GM12878 (cell line): ENCODE measurements around the gene ARL6IP5. TPM values are rescaled to one million over a fixed set of nuclear protein-coding genes. Genes with fewer than 3 reads are reported as not detected.

Experiments used
- ATAC-seq: fragments of 200-7000 bp; cut with Tn5 transposase; 3 replicates; pipeline ENCODE4 v1.9.1; 2020; ENCODE audit warnings: mild to moderate bottlenecking, moderate library complexity
- BruUV-seq: library from RNA; stranded (reverse); fragments of 400-500 nt; replicated peaks from 2 replicates; lab custom pipeline; 2021; lab: Mats Ljungman, UMichigan
- CTCF ChIA-PET: fragments of 300-600 bp; sonication (Branson Sonifier 250); formaldehyde crosslinking; extraction: SDS; loops from one replicate; lab custom pipeline; 2021; ENCODE audit warnings: inconsistent platforms; lab: Yijun Ruan, JAX
- POLR2A ChIA-PET: fragments of 350-600 bp; formaldehyde crosslinking; extraction: SDS; loops from one replicate; lab custom pipeline; 2021; ENCODE audit warnings: inconsistent platforms; lab: Charles Lee
- RAD21 ChIA-PET: fragments of 300-600 bp; sonication (Branson Sonifier 250); formaldehyde crosslinking; loops from one replicate; lab custom pipeline; 2023; ENCODE audit warnings: antibody characterized with exemption; ENCODE audit not compliant: unreplicated experiment; lab: Charles Lee
- SMC1A ChIA-PET: fragments of 300-600 bp; sonication (Branson Sonifier 250); formaldehyde crosslinking; loops from one replicate; lab custom pipeline; 2023; ENCODE audit not compliant: unreplicated experiment, uncharacterized antibody; lab: Charles Lee
- DNase-seq: peaks from one replicate; pipeline ENCODE4 v3.0.0-alpha.2; 2011; ENCODE audit warnings: low read depth, low spot score
- FAIRE-seq: peaks from 3 replicates; lab custom pipeline; 2011; peaks lifted over from hg19 to GRCh38; lab: Jason Lieb, UNC
- H2AFZ ChIP-seq: 2 replicates; pipeline ENCODE4 v1.6.0; 2011; ENCODE audit warnings: low read depth, low read length, control low read depth; ENCODE audit not compliant: control insufficient read depth
- H3K27ac ChIP-seq: 2 replicates; pipeline ENCODE4 v1.5.1; 2011; ENCODE audit warnings: control low read depth; ENCODE audit not compliant: control insufficient read depth, insufficient read depth
- H3K27me3 ChIP-seq, 2 experiments: replicated peaks in 1 of 2; 2 replicates each; pipeline versions ENCODE4 v1.6.0 to v1.6.1; 2011; ENCODE audit warnings: low read length in 1 of 2; ENCODE audit not compliant: control insufficient read depth in 2 of 2, insufficient read depth in 2 of 2
- H3K36me3 ChIP-seq, 2 experiments: 2 replicates each; pipeline ENCODE4 v1.5.1; 2011; ENCODE audit warnings: low read length in 1 of 2; ENCODE audit not compliant: control insufficient read depth in 2 of 2, insufficient read depth in 2 of 2
- H3K4me1 ChIP-seq: 2 replicates; pipeline ENCODE4 v1.6.1; 2011; ENCODE audit warnings: mild to moderate bottlenecking, low read length, moderate library complexity, mixed read lengths; ENCODE audit not compliant: control insufficient read depth, insufficient read depth
- H3K4me2 ChIP-seq: 2 replicates; pipeline ENCODE4 v1.6.0; 2011; ENCODE audit warnings: control low read depth; ENCODE audit not compliant: control insufficient read depth, insufficient read depth
- H3K4me3 ChIP-seq: fragments of 200-600 bp; sonication (generic); 2 replicates; pipeline ENCODE4 v1.5.1; 2016
- H3K79me2 ChIP-seq: 2 replicates; pipeline ENCODE4 v1.6.0; 2011; ENCODE audit warnings: low read length; ENCODE audit not compliant: control insufficient read depth, insufficient read depth
- H3K9ac ChIP-seq: 2 replicates; pipeline ENCODE4 v1.8.0; 2011; ENCODE audit warnings: low read length, control low read depth, mixed read lengths; ENCODE audit not compliant: control insufficient read depth, insufficient read depth
- H3K9me3 ChIP-seq: replicated peaks from 3 replicates; pipeline ENCODE4 v1.5.1; 2011; ENCODE audit warnings: mild to moderate bottlenecking, low read length; ENCODE audit not compliant: control insufficient read depth, insufficient read depth
- H4K20me1 ChIP-seq: 2 replicates; pipeline ENCODE4 v1.6.0; 2011; ENCODE audit not compliant: control insufficient read depth, insufficient read depth
- CBX3 ChIP-seq: fragments of 200-600 bp; sonication (generic); IDR thresholded peaks from 2 replicates; pipeline ENCODE4 v1.6.1; 2016; ENCODE audit warnings: low read depth, borderline replicate concordance
- CHD1 ChIP-seq: IDR thresholded peaks from 2 replicates; pipeline ENCODE4 v1.6.1; 2012; ENCODE audit warnings: low read depth, low read length, improper control_type of control experiment
- ESRRA ChIP-seq: IDR thresholded peaks from 2 replicates; pipeline ENCODE4 v1.6.1; 2012; ENCODE audit warnings: mild to moderate bottlenecking, low read length, improper control_type of control experiment
- MAX ChIP-seq: IDR thresholded peaks from 2 replicates; pipeline ENCODE4 v1.6.1; 2012; ENCODE audit warnings: low read depth, low read length, improper control_type of control experiment
- PML ChIP-seq: IDR thresholded peaks from 2 replicates; pipeline ENCODE4 v1.6.1; 2012; ENCODE audit warnings: low read length, inconsistent platforms
- POLR2AphosphoS5 ChIP-seq: IDR thresholded peaks from 2 replicates; pipeline ENCODE4 v1.6.1; 2011; ENCODE audit warnings: mild to moderate bottlenecking, low read length, inconsistent platforms
- RAD51 ChIP-seq: fragments of 450-650 bp; IDR thresholded peaks from 2 replicates; pipeline ENCODE4 v1.6.1; 2016; ENCODE audit warnings: moderate library complexity, mild to moderate bottlenecking, inconsistent platforms
- RUNX3 ChIP-seq: IDR thresholded peaks from 2 replicates; pipeline ENCODE4 v1.6.1; 2012; ENCODE audit warnings: low read length, inconsistent platforms
- SMAD1 ChIP-seq: fragments of 450-650 bp; IDR thresholded peaks from 2 replicates; pipeline ENCODE4 v1.6.1; 2018; ENCODE audit warnings: mild to moderate bottlenecking, low read depth; ENCODE audit not compliant: partially characterized antibody
- SMAD5 ChIP-seq: IDR thresholded peaks from 2 replicates; pipeline ENCODE4 v1.6.1; 2016; ENCODE audit warnings: antibody characterized with exemption, low read depth
- SP1 ChIP-seq: IDR thresholded peaks from one replicate; pipeline ENCODE4 v1.6.1; 2011; ENCODE audit warnings: low read depth, low read length
- STAT3 ChIP-seq: IDR thresholded peaks from 2 replicates; pipeline ENCODE4 v1.6.1; 2011; ENCODE audit warnings: low read depth, low read length, improper control_type of control experiment
- TCF12 ChIP-seq: IDR thresholded peaks from 2 replicates; pipeline ENCODE4 v1.6.1; 2011; ENCODE audit warnings: low read depth, mild to moderate bottlenecking, low read length
- WGBS: methylation state at CpG from one replicate; pipeline ENCODE4 v1.1.6; 2016; ENCODE audit warnings: low lambda C conversion rate; ENCODE audit not compliant: insufficient replicate concordance, insufficient coverage; ENCODE audit errors: missing lambda C conversion rate; 5-methylcytosine and 5-hydroxymethylcytosine counted together
- in situ Hi-C: fragments of 300-500 bp; cut with MboI; formaldehyde crosslinking; loops from 9 replicates; pipeline ENCODE4 v1.14.3; 2018; ENCODE audit warnings: mixed read lengths
- intact Hi-C: fragments of 100-400 bp; cut with micrococcal nuclease; formaldehyde crosslinking; loops from one replicate; pipeline ENCODE4 v1.14.2; 2022; ENCODE audit not compliant: unreplicated experiment
- polyA plus RNA-seq, 11 experiments: library from polyadenylated mRNA; depleted of rRNA in 4 of 11; unstranded in 6 of 11; stranded (reverse) in 5 of 11; fragments of >200 nt; fragmentation: Nextera tagmentation in 4 of 11; fragmentation: Illumina TruSeq in 1 of 11; extraction: Ambion mirVana in 4 of 11; extraction: Trizol in 1 of 11; gene quantifications; 1 replicate in 1 of 11; 2 replicates in 10 of 11; pipeline versions ENCODE4 v1.2.1 to v1.2.3, GENCODE V29; 2011 to 2016; ENCODE audit warnings: inconsistent platforms in 2 of 11, missing spikeins in 2 of 11, low read depth in 1 of 11
- total RNA-seq, 4 experiments: library from RNA; depleted of rRNA in 3 of 4; stranded (reverse); fragments of >200 nt in 3 of 4; fragmentation: Illumina TruSeq in 1 of 4; extraction: Trizol in 1 of 4; gene quantifications; 2 replicates each; pipeline versions ENCODE4 v1.2.1 to v1.2.3, GENCODE V29; 2013 to 2021
- TF ChIP-seq, protein P1 (sequence below): fragments of 450-650 bp; IDR thresholded peaks from 2 replicates; pipeline ENCODE4 v1.6.1; 2017; ENCODE audit warnings: borderline replicate concordance
- TF ChIP-seq, protein P2 (sequence below): fragments of 450-650 bp; formaldehyde crosslinking; IDR thresholded peaks from 2 replicates; pipeline ENCODE4 v1.4.0; 2022; ENCODE audit warnings: mild to moderate bottlenecking, moderate library complexity
- TF ChIP-seq, protein P3 (sequence below): fragments of 450-650 bp; IDR thresholded peaks from 2 replicates; pipeline ENCODE4 v1.6.1; 2018; ENCODE audit warnings: mild to moderate bottlenecking, low read depth, moderate library complexity; ENCODE audit not compliant: partially characterized antibody

ARL6IP5 gene
- total and polyA plus RNA-seq, 10 of the 15 experiments (the other 5 are each of a cell fraction or from before 2014, with no cell fraction given), result 78.2 to 310 (median 148) TPM

GRCh38 chr3:69079269-69080159 is 5.2 kb upstream of the ARL6IP5 start:
- POLR2A ChIA-PET, result interaction anchor here (1.9 to 4.2 kb wide), 3 partner anchors 10 to 28 kb away, joined by 5 to 14 read pairs (median 10); partner anchors contain the start of gene TMF1
- H2AFZ ChIP-seq, result no peak overlapping the region
- no peaks in the 10 kb centered on the region for H3K36me3 ChIP-seq
- peak overlapping the region; percentile 51 for H3K27ac ChIP-seq
- RAD21 ChIA-PET, result interaction anchor here (1.0 to 7.2 kb wide), 6 partner anchors 10 to 39 kb away, joined by 3 to 78 read pairs (median 6); no protein-coding TSS in a partner anchor
- peak overlapping the region; percentile 77 for H3K9ac ChIP-seq
- in situ Hi-C loops, result no loop called here
- H3K4me2 ChIP-seq, result peak overlapping the region; percentile 64
- intact Hi-C loops, result loop anchor here (5.0 to 10.0 kb wide), 2 partner anchors 123 to 1425 kb away; partner anchors contain the start of gene SUCLG2
- SMC1A ChIA-PET, result interaction anchor here (0.7 to 19.6 kb wide), 7 partner anchors 9 to 56 kb away, joined by 3 to 234 read pairs (median 5); partner anchors contain the start of gene TMF1
- DNase-seq (no peak), ATAC-seq (peak; percentile 25), FAIRE-seq (no peak)
- H3K4me3 ChIP-seq, result peak overlapping the region; percentile 89
- H3K27me3 ChIP-seq, result no peaks in the 10 kb centered on the region
- under 1% methylated on average over 24 of the region's 29 CpGs for WGBS
- no peaks in the 10 kb centered on the region for H4K20me1 ChIP-seq
- H3K79me2 ChIP-seq, result peaks cover 40% of the 10 kb centered on the region
- H3K9me3 ChIP-seq, result no peaks in the 10 kb centered on the region
- CTCF ChIA-PET, result no interaction called here
- TSS peak; percentile 72 for BruUV-seq
- H3K4me1 ChIP-seq, result peaks cover 31% of the 10 kb centered on the region
- no peak for TF ChIP-seq SP1
- no peak for TF ChIP-seq RUNX3
- TF ChIP-seq, protein P1, sequence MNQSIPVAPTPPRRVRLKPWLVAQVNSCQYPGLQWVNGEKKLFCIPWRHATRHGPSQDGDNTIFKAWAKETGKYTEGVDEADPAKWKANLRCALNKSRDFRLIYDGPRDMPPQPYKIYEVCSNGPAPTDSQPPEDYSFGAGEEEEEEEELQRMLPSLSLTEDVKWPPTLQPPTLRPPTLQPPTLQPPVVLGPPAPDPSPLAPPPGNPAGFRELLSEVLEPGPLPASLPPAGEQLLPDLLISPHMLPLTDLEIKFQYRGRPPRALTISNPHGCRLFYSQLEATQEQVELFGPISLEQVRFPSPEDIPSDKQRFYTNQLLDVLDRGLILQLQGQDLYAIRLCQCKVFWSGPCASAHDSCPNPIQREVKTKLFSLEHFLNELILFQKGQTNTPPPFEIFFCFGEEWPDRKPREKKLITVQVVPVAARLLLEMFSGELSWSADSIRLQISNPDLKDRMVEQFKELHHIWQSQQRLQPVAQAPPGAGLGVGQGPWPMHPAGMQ, result no peak
- 0 out of 2 replicates have a peak, but pooled peaks have one; percentile 3 for TF ChIP-seq PML
- TF ChIP-seq, protein P2, sequence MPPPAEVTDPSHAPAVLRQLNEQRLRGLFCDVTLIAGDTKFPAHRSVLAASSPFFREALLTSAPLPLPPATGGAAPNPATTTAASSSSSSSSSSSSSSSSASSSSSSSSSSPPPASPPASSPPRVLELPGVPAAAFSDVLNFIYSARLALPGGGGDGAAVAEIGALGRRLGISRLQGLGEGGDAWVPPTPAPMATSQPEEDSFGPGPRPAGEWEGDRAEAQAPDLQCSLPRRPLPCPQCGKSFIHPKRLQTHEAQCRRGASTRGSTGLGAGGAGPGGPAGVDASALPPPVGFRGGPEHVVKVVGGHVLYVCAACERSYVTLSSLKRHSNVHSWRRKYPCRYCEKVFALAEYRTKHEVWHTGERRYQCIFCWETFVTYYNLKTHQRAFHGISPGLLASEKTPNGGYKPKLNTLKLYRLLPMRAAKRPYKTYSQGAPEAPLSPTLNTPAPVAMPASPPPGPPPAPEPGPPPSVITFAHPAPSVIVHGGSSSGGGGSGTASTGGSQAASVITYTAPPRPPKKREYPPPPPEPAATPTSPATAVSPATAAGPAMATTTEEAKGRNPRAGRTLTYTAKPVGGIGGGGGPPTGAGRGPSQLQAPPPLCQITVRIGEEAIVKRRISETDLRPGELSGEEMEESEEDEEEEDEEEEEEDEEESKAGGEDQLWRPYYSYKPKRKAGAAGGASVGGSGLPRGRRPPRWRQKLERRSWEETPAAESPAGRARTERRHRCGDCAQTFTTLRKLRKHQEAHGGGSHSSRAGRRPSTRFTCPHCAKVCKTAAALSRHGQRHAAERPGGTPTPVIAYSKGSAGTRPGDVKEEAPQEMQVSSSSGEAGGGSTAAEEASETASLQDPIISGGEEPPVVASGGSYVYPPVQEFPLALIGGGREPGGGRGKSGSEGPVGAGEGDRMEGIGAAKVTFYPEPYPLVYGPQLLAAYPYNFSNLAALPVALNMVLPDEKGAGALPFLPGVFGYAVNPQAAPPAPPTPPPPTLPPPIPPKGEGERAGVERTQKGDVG (CRISPR knock-in tag), result no peak
- no peak for TF ChIP-seq SMAD5
- TF ChIP-seq POLR2AphosphoS5, result no peak
- TF ChIP-seq ESRRA, result no peak
- no peak for TF ChIP-seq CBX3
- TF ChIP-seq RAD51, result no peak
- TF ChIP-seq MAX, result no peak; the same call in 1 of the 2 replicates
- no peak for TF ChIP-seq TCF12
- 0 out of 2 replicates have a peak, but pooled peaks have one; percentile 73 for TF ChIP-seq CHD1
- no peak for TF ChIP-seq STAT3
- TF ChIP-seq, protein P3, sequence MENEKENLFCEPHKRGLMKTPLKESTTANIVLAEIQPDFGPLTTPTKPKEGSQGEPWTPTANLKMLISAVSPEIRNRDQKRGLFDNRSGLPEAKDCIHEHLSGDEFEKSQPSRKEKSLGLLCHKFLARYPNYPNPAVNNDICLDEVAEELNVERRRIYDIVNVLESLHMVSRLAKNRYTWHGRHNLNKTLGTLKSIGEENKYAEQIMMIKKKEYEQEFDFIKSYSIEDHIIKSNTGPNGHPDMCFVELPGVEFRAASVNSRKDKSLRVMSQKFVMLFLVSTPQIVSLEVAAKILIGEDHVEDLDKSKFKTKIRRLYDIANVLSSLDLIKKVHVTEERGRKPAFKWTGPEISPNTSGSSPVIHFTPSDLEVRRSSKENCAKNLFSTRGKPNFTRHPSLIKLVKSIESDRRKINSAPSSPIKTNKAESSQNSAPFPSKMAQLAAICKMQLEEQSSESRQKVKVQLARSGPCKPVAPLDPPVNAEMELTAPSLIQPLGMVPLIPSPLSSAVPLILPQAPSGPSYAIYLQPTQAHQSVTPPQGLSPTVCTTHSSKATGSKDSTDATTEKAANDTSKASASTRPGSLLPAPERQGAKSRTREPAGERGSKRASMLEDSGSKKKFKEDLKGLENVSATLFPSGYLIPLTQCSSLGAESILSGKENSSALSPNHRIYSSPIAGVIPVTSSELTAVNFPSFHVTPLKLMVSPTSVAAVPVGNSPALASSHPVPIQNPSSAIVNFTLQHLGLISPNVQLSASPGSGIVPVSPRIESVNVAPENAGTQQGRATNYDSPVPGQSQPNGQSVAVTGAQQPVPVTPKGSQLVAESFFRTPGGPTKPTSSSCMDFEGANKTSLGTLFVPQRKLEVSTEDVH, result no peak
- no peak for TF ChIP-seq SMAD1
